HG02798 (cell line): Measurements from ENCODE around the gene TBL1X.

Experiments
- ATAC-seq: cut with Tn5 transposase; IDR thresholded peaks from one replicate; pipeline ENCODE4 v1.9.1; 2021; ENCODE audit warnings: mild to moderate bottlenecking; ENCODE audit not compliant: unreplicated experiment, poor library complexity

Gene TBL1X

GRCh38 chrX:9687899-9688298 is 223.0 kb downstream of the TBL1X start:
- ATAC-seq = no peak

GRCh38 chrX:9688833-9689232 is 224.0 kb downstream of the TBL1X start:
- ATAC-seq = no peak

GRCh38 chrX:9690046-9690445 is 225.2 kb downstream of the TBL1X start:
- no peak for ATAC-seq

GRCh38 chrX:9693307-9694001 is 228.6 kb downstream of the TBL1X start:
- no peak for ATAC-seq

- ATAC-seq = no peak
Measured at GRCh38 chrX:9698576-9698975, 233.7 kb downstream of the TBL1X start.

- ATAC-seq = no peak
Measured at GRCh38 chrX:9700555-9700954, 235.7 kb downstream of the TBL1X start.

GRCh38 chrX:9701790-9702189 is 236.9 kb downstream of the TBL1X start:
- no peak for ATAC-seq

GRCh38 chrX:9703406-9703805 is 238.5 kb downstream of the TBL1X start:
- ATAC-seq = no peak

GRCh38 chrX:9704876-9705465 is 240.1 kb downstream of the TBL1X start:
- ATAC-seq = no peak

- ATAC-seq = no peak
Measured at GRCh38 chrX:9706421-9706820, 241.6 kb downstream of the TBL1X start.

- no peak for ATAC-seq
Measured at GRCh38 chrX:9707306-9708033, 242.6 kb downstream of the TBL1X start.

GRCh38 chrX:9708086-9708485 is 243.2 kb downstream of the TBL1X start:
- ATAC-seq = no peak

- peak; percentile 83 for ATAC-seq
Measured at GRCh38 chrX:9708923-9709553, 244.2 kb downstream of the TBL1X start.

- ATAC-seq = no peak
Measured at GRCh38 chrX:9710332-9710731, 245.5 kb downstream of the TBL1X start.

GRCh38 chrX:9717376-9717775 is 252.5 kb downstream of the TBL1X start:
- ATAC-seq = no peak

- ATAC-seq = no peak
Measured at GRCh38 chrX:9724711-9725110, 259.9 kb downstream of the TBL1X start.

- ATAC-seq = no peak
Measured at GRCh38 chrX:9728261-9728660, 263.4 kb downstream of the TBL1X start.

- ATAC-seq = no peak
Measured at GRCh38 chrX:9729171-9729885, 264.5 kb downstream of the TBL1X start.

- ATAC-seq = no peak
Measured at GRCh38 chrX:9730078-9730477, 265.2 kb downstream of the TBL1X start.

- no peak for ATAC-seq
Measured at GRCh38 chrX:9730752-9731151, 265.9 kb downstream of the TBL1X start.
